ENCODE results near the gene RUNX2.

Gene RUNX2

DNA sequence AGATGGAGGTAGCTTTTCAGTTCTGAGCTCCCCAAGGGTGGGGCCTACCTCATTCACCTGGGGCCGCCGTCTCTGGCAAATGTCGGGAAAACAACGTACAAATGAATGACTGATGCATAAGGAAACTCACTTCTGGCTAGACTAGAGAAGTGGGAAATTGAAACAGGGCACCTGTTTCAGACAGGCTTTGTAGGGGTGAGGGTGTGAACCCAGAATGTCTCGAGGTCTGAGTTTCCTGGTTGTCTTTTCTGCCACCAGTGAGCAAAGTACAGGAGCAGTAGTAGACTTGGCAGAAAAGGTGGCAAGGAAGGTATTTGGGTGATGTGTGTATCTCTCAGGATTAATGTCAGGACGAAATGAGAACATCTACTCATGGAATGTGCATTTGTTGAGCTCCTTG, 379.0 kb downstream of the RUNX2 start:
- Histone ChIP-seq H3K79me2 (ENCODE audit: insufficient read depth, low read length) (no peaks in the 10 kb centered on the region), H4K20me1 (ENCODE audit: insufficient read depth, low read length) (no peaks in the 10 kb centered on the region), H3K9me2 (ENCODE audit: low read depth, low read length) (no peaks in the 10 kb centered on the region), H3K27ac (ENCODE audit: low read depth, low read length, poor library complexity, severe bottlenecking) (no peak overlapping the region), H3K4me3 (ENCODE audit: low read depth, low read length, poor library complexity, severe bottlenecking) (no peak overlapping the region), H3K9ac (ENCODE audit: low read length) (no peak overlapping the region), H3F3A (ENCODE audit: insufficient read depth, low read length) (no peaks in the 10 kb centered on the region), H3K4me1 (ENCODE audit: insufficient read depth, low read length, severe bottlenecking) (no peaks in the 10 kb centered on the region), H3K36me3 (ENCODE audit: insufficient read depth, low read length) (no peaks in the 10 kb centered on the region), H3K4me2 (ENCODE audit: low read length) (no peak overlapping the region), H3K9me3 (ENCODE audit: low read length) (no peaks in the 10 kb centered on the region), H3K27me3 (ENCODE audit: insufficient read depth, low read length) (no peaks in the 10 kb centered on the region), H2AFZ (ENCODE audit: low read length) (no peak overlapping the region)
- no peak for TF ChIP-seq EZH2 (IDR thresholded peaks at IDR 0.05; ENCODE audit: borderline replicate concordance, low read length)
- TF ChIP-seq, protein P1, sequence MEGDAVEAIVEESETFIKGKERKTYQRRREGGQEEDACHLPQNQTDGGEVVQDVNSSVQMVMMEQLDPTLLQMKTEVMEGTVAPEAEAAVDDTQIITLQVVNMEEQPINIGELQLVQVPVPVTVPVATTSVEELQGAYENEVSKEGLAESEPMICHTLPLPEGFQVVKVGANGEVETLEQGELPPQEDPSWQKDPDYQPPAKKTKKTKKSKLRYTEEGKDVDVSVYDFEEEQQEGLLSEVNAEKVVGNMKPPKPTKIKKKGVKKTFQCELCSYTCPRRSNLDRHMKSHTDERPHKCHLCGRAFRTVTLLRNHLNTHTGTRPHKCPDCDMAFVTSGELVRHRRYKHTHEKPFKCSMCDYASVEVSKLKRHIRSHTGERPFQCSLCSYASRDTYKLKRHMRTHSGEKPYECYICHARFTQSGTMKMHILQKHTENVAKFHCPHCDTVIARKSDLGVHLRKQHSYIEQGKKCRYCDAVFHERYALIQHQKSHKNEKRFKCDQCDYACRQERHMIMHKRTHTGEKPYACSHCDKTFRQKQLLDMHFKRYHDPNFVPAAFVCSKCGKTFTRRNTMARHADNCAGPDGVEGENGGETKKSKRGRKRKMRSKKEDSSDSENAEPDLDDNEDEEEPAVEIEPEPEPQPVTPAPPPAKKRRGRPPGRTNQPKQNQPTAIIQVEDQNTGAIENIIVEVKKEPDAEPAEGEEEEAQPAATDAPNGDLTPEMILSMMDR (IDR thresholded peaks at IDR 0.05; ENCODE audit: low read length): no peak

DNA sequence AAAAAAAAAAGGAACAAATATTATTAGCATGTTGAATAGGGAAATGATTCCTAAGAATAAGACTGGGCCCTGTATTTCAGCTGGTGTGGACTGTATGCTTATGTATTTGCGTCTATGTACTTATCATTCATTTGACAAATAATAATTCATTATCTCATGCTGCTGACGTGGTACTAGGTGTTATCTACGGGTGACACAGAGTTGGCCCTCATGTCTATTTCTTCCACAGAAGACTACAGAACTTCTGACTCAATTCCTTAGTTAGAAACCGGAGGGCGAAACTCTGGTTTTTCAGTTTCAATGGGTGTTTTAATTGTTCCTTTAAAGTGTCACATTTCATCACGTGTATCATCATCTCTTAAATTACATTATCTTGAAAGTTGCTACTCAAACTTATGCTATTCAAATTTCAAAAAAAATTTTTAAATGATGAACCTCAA, 381.7 kb downstream of the RUNX2 start:
- Histone ChIP-seq H3K9me3 (ENCODE audit: low read length) (no peaks in the 10 kb centered on the region), H3K27me3 (ENCODE audit: insufficient read depth, low read length) (0 out of 2 replicates have a peak, but pooled peaks cover 5% of the 10 kb centered on the region), H3K9me2 (ENCODE audit: low read depth, low read length) (no peaks in the 10 kb centered on the region), H2AFZ (ENCODE audit: low read length) (no peak overlapping the region), H3K36me3 (ENCODE audit: insufficient read depth, low read length) (no peaks in the 10 kb centered on the region), H4K20me1 (ENCODE audit: insufficient read depth, low read length) (no peaks in the 10 kb centered on the region), H3F3A (ENCODE audit: insufficient read depth, low read length) (no peaks in the 10 kb centered on the region), H3K4me3 (ENCODE audit: low read depth, low read length, poor library complexity, severe bottlenecking) (no peak overlapping the region), H3K4me1 (ENCODE audit: insufficient read depth, low read length, severe bottlenecking) (no peaks in the 10 kb centered on the region), H3K9ac (ENCODE audit: low read length) (no peak overlapping the region), H3K27ac (ENCODE audit: low read depth, low read length, poor library complexity, severe bottlenecking) (no peak overlapping the region), H3K79me2 (ENCODE audit: insufficient read depth, low read length) (no peaks in the 10 kb centered on the region), H3K4me2 (ENCODE audit: low read length) (no peak overlapping the region)
- TF ChIP-seq, protein P1 (IDR thresholded peaks at IDR 0.05; ENCODE audit: low read length): no peak
- TF ChIP-seq EZH2 (IDR thresholded peaks at IDR 0.05; ENCODE audit: borderline replicate concordance, low read length): no peak

DNA sequence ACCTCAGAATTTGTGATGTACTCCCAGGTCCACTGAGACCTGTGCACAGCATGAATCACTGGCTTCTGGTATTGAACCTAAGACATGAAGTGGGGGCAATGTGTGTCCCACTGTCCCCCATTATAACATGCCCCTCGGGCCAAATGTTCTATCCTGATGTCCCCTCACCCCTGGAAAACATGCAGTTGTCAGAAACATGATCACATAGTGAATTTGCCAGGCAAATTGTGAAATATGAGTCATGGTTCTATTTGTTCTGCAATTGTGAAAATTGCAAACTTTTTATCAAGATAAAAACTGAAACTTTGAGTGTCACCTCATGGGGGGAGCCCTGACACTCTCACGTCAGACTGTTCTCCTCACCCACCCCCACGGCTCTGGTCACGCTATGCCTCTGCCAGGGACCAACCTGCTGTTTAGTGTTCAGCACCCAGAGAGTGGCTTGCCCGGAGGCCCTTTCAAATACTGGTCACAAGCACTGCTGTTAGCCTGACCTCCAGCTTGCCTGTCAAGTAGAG, 382.2 kb downstream of the RUNX2 start:
- no peak overlapping the region for H3K27ac ChIP-seq (ENCODE audit: low read depth, low read length, poor library complexity, severe bottlenecking)
- H3K4me2 ChIP-seq (ENCODE audit: low read length): no peak overlapping the region

More for the DNA sequence above, 382.2 kb downstream of the RUNX2 start:
- H3K79me2 ChIP-seq (ENCODE audit: insufficient read depth, low read length): no peaks in the 10 kb centered on the region
- TF ChIP-seq EZH2 (IDR thresholded peaks at IDR 0.05; ENCODE audit: borderline replicate concordance, low read length): no peak
- TF ChIP-seq, protein P1 (IDR thresholded peaks at IDR 0.05; ENCODE audit: low read length): no peak
- H3K9me2 ChIP-seq (ENCODE audit: low read depth, low read length): no peaks in the 10 kb centered on the region
- H3F3A ChIP-seq (ENCODE audit: insufficient read depth, low read length): no peaks in the 10 kb centered on the region
- H3K36me3 ChIP-seq (ENCODE audit: insufficient read depth, low read length): no peaks in the 10 kb centered on the region
- no peaks in the 10 kb centered on the region for H3K4me1 ChIP-seq (ENCODE audit: insufficient read depth, low read length, severe bottlenecking)
- no peak overlapping the region for H3K4me3 ChIP-seq (ENCODE audit: low read depth, low read length, poor library complexity, severe bottlenecking)
- no peak overlapping the region for H2AFZ ChIP-seq (ENCODE audit: low read length)
- no peaks in the 10 kb centered on the region for H3K9me3 ChIP-seq (ENCODE audit: low read length)
- no peak overlapping the region for H3K9ac ChIP-seq (ENCODE audit: low read length)
- no peaks in the 10 kb centered on the region for H4K20me1 ChIP-seq (ENCODE audit: insufficient read depth, low read length)
- H3K27me3 ChIP-seq (ENCODE audit: insufficient read depth, low read length): 0 out of 2 replicates have a peak, but pooled peaks cover 5% of the 10 kb centered on the region

Data from OCI-LY1 (cell line).